Skeletal muscle tissue (tissue), 4 donors: ENCODE measurements around the gene PTPRC. TPM values are rescaled to one million over a fixed set of nuclear protein-coding genes. Genes with fewer than 3 reads are reported as not detected.
A peak's percentile ranks its signal among the peaks of the same experiment; 100 is the strongest.

ENCODE experiments used
- H3K27ac ChIP-seq: one replicate; pipeline ENCODE4 v1.7.0; 2013; ENCODE audit warnings: mild to moderate bottlenecking, low read depth, low read length, inconsistent platforms
- H3K27me3 ChIP-seq, 3 donors: one replicate each; pipeline ENCODE4 v1.7.0; 2013; ENCODE audit warnings: low read length in 3 of 3; ENCODE audit not compliant: control insufficient read depth in 3 of 3, insufficient read depth in 3 of 3
- H3K36me3 ChIP-seq, 3 donors: one replicate each; pipeline ENCODE4 v1.7.0; 2013; ENCODE audit warnings: low read length in 3 of 3; ENCODE audit not compliant: control insufficient read depth in 3 of 3, insufficient read depth in 3 of 3
- H3K4me1 ChIP-seq, 3 donors: one replicate each; pipeline ENCODE4 v1.7.0; 2013; ENCODE audit warnings: low read length in 3 of 3, mild to moderate bottlenecking in 3 of 3; ENCODE audit not compliant: control insufficient read depth in 3 of 3, insufficient read depth in 3 of 3
- H3K4me3 ChIP-seq, 3 donors: one replicate each; pipeline ENCODE4 v1.7.0; 2013; ENCODE audit warnings: low read length in 3 of 3
- H3K9ac ChIP-seq, 3 donors: one replicate each; pipeline ENCODE4 v1.7.0; 2013; ENCODE audit warnings: low read length in 3 of 3, mild to moderate bottlenecking in 3 of 3, moderate library complexity in 2 of 3, low read depth in 1 of 3
- H3K9me3 ChIP-seq, 3 donors: one replicate each; pipeline ENCODE4 v1.7.0; 2013; ENCODE audit warnings: low read length in 3 of 3; ENCODE audit not compliant: control insufficient read depth in 3 of 3
- total RNA-seq: library from RNA; depleted of rRNA; stranded (reverse); fragments of >200 nt; gene quantifications from one replicate; pipeline ENCODE4 v1.2.3, GENCODE V29; 2014
- donor health status: Osteomylitis.

PTPRC gene
- total RNA-seq, 1 donor from 2014 or later: 15.7 TPM

- H3K27ac ChIP-seq: no peak overlapping the region
- no peaks in the 10 kb centered on the region for H3K36me3 ChIP-seq
- H3K9ac ChIP-seq: no peak overlapping the region
- no peaks in the 10 kb centered on the region for H3K27me3 ChIP-seq
- no peak overlapping the region for H3K4me3 ChIP-seq
- no peaks in the 10 kb centered on the region for H3K9me3 ChIP-seq
- no peaks in the 10 kb centered on the region for H3K4me1 ChIP-seq
Measured at GRCh38 chr1:198655459-198656121, 16.8 kb downstream of the PTPRC start.

- Histone ChIP-seq H3K4me1 (no peaks in the 10 kb centered on the region), H3K27me3 (no peaks in the 10 kb centered on the region), H3K9ac (no peak overlapping the region), H3K36me3 (no peaks in the 10 kb centered on the region), H3K27ac (no peak overlapping the region), H3K9me3 (no peaks in the 10 kb centered on the region), H3K4me3 (no peak overlapping the region)
Measured at GRCh38 chr1:198656500-198656932, 17.7 kb downstream of the PTPRC start.

GRCh38 chr1:198657550-198658064 lies 18.8 kb downstream of the PTPRC start:
- no peak overlapping the region for H3K4me3 ChIP-seq
- H3K27ac ChIP-seq: no peak overlapping the region
- no peak overlapping the region for H3K9ac ChIP-seq
- H3K27me3 ChIP-seq: no peaks in the 10 kb centered on the region
- H3K4me1 ChIP-seq: no peaks in the 10 kb centered on the region
- no peaks in the 10 kb centered on the region for H3K36me3 ChIP-seq
- no peaks in the 10 kb centered on the region for H3K9me3 ChIP-seq

- Histone ChIP-seq H3K4me1 (no peaks in the 10 kb centered on the region), H3K4me3 (no peak overlapping the region)
Measured at GRCh38 chr1:198660341-198661261, 21.8 kb downstream of the PTPRC start.

GRCh38 chr1:198662821-198663220 lies 24.0 kb downstream of the PTPRC start:
- H3K4me3 ChIP-seq: no peak overlapping the region
- no peaks in the 10 kb centered on the region for H3K9me3 ChIP-seq
- no peak overlapping the region for H3K9ac ChIP-seq
- no peak overlapping the region for H3K27ac ChIP-seq
- no peaks in the 10 kb centered on the region for H3K4me1 ChIP-seq
- no peaks in the 10 kb centered on the region for H3K36me3 ChIP-seq
- H3K27me3 ChIP-seq: no peaks in the 10 kb centered on the region

More at GRCh38 chr1:198660341-198661261, 21.8 kb downstream of the PTPRC start:
- Histone ChIP-seq H3K36me3 (no peaks in the 10 kb centered on the region), H3K27me3 (no peaks in the 10 kb centered on the region), H3K27ac (no peak overlapping the region), H3K9me3 (no peaks in the 10 kb centered on the region), H3K9ac (no peak overlapping the region)

- no peaks in the 10 kb centered on the region for H3K4me1 ChIP-seq
- H3K9me3 ChIP-seq: no peaks in the 10 kb centered on the region
- H3K36me3 ChIP-seq: no peaks in the 10 kb centered on the region
- peak overlapping the region; percentile 8 for H3K27ac ChIP-seq
- no peak overlapping the region for H3K9ac ChIP-seq
- no peak overlapping the region for H3K4me3 ChIP-seq
- H3K27me3 ChIP-seq: no peaks in the 10 kb centered on the region
Measured at GRCh38 chr1:198664068-198664788, 25.4 kb downstream of the PTPRC start.

- H3K4me1 ChIP-seq: no peaks in the 10 kb centered on the region
- H3K27ac ChIP-seq: no peak overlapping the region
- H3K9ac ChIP-seq: no peak overlapping the region
- no peaks in the 10 kb centered on the region for H3K27me3 ChIP-seq
- H3K9me3 ChIP-seq: no peaks in the 10 kb centered on the region
- H3K4me3 ChIP-seq: no peak overlapping the region
- no peaks in the 10 kb centered on the region for H3K36me3 ChIP-seq
Measured at GRCh38 chr1:198667186-198667585, 28.3 kb downstream of the PTPRC start.

- H3K4me3 ChIP-seq: no peak overlapping the region
- H3K27me3 ChIP-seq: no peaks in the 10 kb centered on the region
- no peak overlapping the region for H3K27ac ChIP-seq
- H3K36me3 ChIP-seq: no peaks in the 10 kb centered on the region
- H3K9ac ChIP-seq: no peak overlapping the region
- H3K9me3 ChIP-seq: no peaks in the 10 kb centered on the region
- no peaks in the 10 kb centered on the region for H3K4me1 ChIP-seq
Measured at GRCh38 chr1:198667807-198668206, 29.0 kb downstream of the PTPRC start.

- no peaks in the 10 kb centered on the region for H3K27me3 ChIP-seq
- no peak overlapping the region for H3K9ac ChIP-seq
- no peaks in the 10 kb centered on the region for H3K9me3 ChIP-seq
- no peak overlapping the region for H3K27ac ChIP-seq
- no peaks in the 10 kb centered on the region for H3K36me3 ChIP-seq
- H3K4me3 ChIP-seq: no peak overlapping the region
- H3K4me1 ChIP-seq: no peaks in the 10 kb centered on the region
Measured at GRCh38 chr1:198669023-198669698, 30.3 kb downstream of the PTPRC start.
